SU-DHL-6 (cell line): ENCODE results near the gene RB1.
A peak's percentile ranks its signal among the peaks of the same experiment; 100 is the strongest.

Experiments used
- H2AFZ ChIP-seq: fragments of 200-600 bp; sonication (generic); 2 replicates; pipeline ENCODE4 v1.6.1; 2014; ENCODE audit warnings: low read depth, mild to moderate bottlenecking, moderate library complexity, mixed read lengths, antibody characterized with exemption, low read length; ENCODE audit not compliant: severe bottlenecking
- H3F3A ChIP-seq: fragments of 200-600 bp; shearing (Covaris generic); 2 replicates; pipeline ENCODE4 v1.6.0; 2016; ENCODE audit warnings: antibody characterized with exemption, mild to moderate bottlenecking; ENCODE audit not compliant: insufficient read depth
- H3K27ac ChIP-seq: fragments of 200-600 bp; sonication (generic); 2 replicates; pipeline ENCODE4 v1.5.1; 2016; ENCODE audit warnings: low read depth, mild to moderate bottlenecking, low read length, moderate library complexity, mixed read lengths
- H3K27me3 ChIP-seq: fragments of 200-600 bp; sonication (generic), shearing (Covaris generic); 2 replicates; pipeline ENCODE4 v1.6.0; 2014; ENCODE audit warnings: mild to moderate bottlenecking, low read length
- H3K36me3 ChIP-seq: fragments of 200-600 bp; sonication (generic); 2 replicates; pipeline ENCODE4 v1.6.1; 2014; ENCODE audit warnings: mild to moderate bottlenecking, low read length, mixed read lengths
- H3K4me2 ChIP-seq: fragments of 300-600, 200-600 bp; shearing (Covaris generic), sonication (generic); 2 replicates; pipeline ENCODE4 v1.6.0; 2014; ENCODE audit warnings: low read length, low read depth, mild to moderate bottlenecking; ENCODE audit not compliant: poor library complexity, severe bottlenecking
- H3K4me3 ChIP-seq: fragments of 200-600 bp; sonication (generic); 2 replicates; pipeline ENCODE4 v1.5.1; 2014; ENCODE audit warnings: antibody characterized with exemption, low read length, mild to moderate bottlenecking, mixed read lengths; ENCODE audit not compliant: insufficient read depth, poor library complexity, severe bottlenecking
- H3K79me2 ChIP-seq: fragments of 200-600 bp; sonication (generic); 2 replicates; pipeline ENCODE4 v1.6.1; 2014; ENCODE audit warnings: mild to moderate bottlenecking, low read length, moderate library complexity; ENCODE audit not compliant: insufficient read depth
- H3K9ac ChIP-seq: fragments of 200-600 bp; sonication (generic); 2 replicates; pipeline ENCODE4 v1.7.0; 2014; ENCODE audit warnings: mild to moderate bottlenecking, low read length
- H3K9me2 ChIP-seq: fragments of 200-600 bp; sonication (generic); replicated peaks from 2 replicates; pipeline ENCODE4 v1.6.1; 2014; ENCODE audit warnings: low read length; ENCODE audit not compliant: insufficient read depth
- H3K9me3 ChIP-seq: fragments of 200-600 bp; sonication (generic); 2 replicates; pipeline ENCODE4 v1.6.1; 2014; ENCODE audit warnings: low read length, mixed read lengths; ENCODE audit not compliant: insufficient read depth
- H4K20me1 ChIP-seq: fragments of 200-600 bp; sonication (generic); 2 replicates; pipeline ENCODE4 v1.6.1; 2014; ENCODE audit warnings: low read depth, mild to moderate bottlenecking, antibody characterized with exemption, low read length, moderate library complexity, mixed read lengths
- CTCF ChIP-seq: fragments of 200-600 bp; sonication (generic); IDR thresholded peaks from one replicate; pipeline ENCODE4 v1.5.1; 2017; ENCODE audit warnings: antibody characterized with exemption, mild to moderate bottlenecking, low read length, moderate library complexity; ENCODE audit not compliant: insufficient read depth, poor library complexity, severe bottlenecking
- EZH2phosphoT487 ChIP-seq: fragments of 200-600 bp; sonication (generic), shearing (Covaris generic); conservative IDR thresholded peaks from 2 replicates; pipeline ENCODE4 v1.6.1; 2018; ENCODE audit warnings: mild to moderate bottlenecking, antibody characterized with exemption, low read length, moderate library complexity, mixed read lengths

The RB1 gene

GRCh38 chr13:48485432-48485831, 181.9 kb downstream of the RB1 start:
- Histone ChIP-seq H3K36me3 (peaks cover 26% of the 10 kb centered on the region), H3K4me2 (no peak overlapping the region)
- TF ChIP-seq EZH2phosphoT487 (no peak), CTCF (no peak)

GRCh38 chr13:48486362-48486761, 182.8 kb downstream of the RB1 start:
- Histone ChIP-seq H3K4me3 (no peak overlapping the region), H3K27me3 (no peaks in the 10 kb centered on the region), H3K9me2 (no peaks in the 10 kb centered on the region), H3K9ac (no peak overlapping the region), H3K9me3 (no peaks in the 10 kb centered on the region), H3K4me2 (no peak overlapping the region), H3K36me3 (peaks cover 18% of the 10 kb centered on the region), H3K79me2 (no peaks in the 10 kb centered on the region; the same call in 1 of the 2 replicates), H3F3A (peaks cover 46% of the 10 kb centered on the region), H3K27ac (peak overlapping the region; percentile 51), H4K20me1 (no peaks in the 10 kb centered on the region), H2AFZ (no peak overlapping the region)
- TF ChIP-seq CTCF (no peak), EZH2phosphoT487 (no peak)

More at GRCh38 chr13:48485432-48485831, 181.9 kb downstream of the RB1 start:
- Histone ChIP-seq H3K9me3 (no peaks in the 10 kb centered on the region), H3K79me2 (no peaks in the 10 kb centered on the region; the same call in 1 of the 2 replicates), H3K9ac (no peak overlapping the region), H3K9me2 (no peaks in the 10 kb centered on the region), H4K20me1 (no peaks in the 10 kb centered on the region), H3K27ac (no peak overlapping the region), H3K4me3 (no peak overlapping the region), H2AFZ (no peak overlapping the region), H3F3A (peaks cover 43% of the 10 kb centered on the region), H3K27me3 (no peaks in the 10 kb centered on the region)

GRCh38 chr13:48486836-48487235, 183.3 kb downstream of the RB1 start:
- peaks cover 49% of the 10 kb centered on the region for H3F3A ChIP-seq
- H4K20me1 ChIP-seq, result no peaks in the 10 kb centered on the region
- H3K4me2 ChIP-seq, result no peak overlapping the region
- H3K79me2 ChIP-seq, result no peaks in the 10 kb centered on the region; the same call in 1 of the 2 replicates
- peaks cover 18% of the 10 kb centered on the region for H3K36me3 ChIP-seq
- H3K9ac ChIP-seq, result no peak overlapping the region
- H2AFZ ChIP-seq, result no peak overlapping the region
- H3K27ac ChIP-seq, result peak overlapping the region; percentile 51; the same call in 1 of the 2 replicates
- H3K9me3 ChIP-seq, result no peaks in the 10 kb centered on the region
- no peaks in the 10 kb centered on the region for H3K9me2 ChIP-seq
- no peaks in the 10 kb centered on the region for H3K27me3 ChIP-seq
- TF ChIP-seq EZH2phosphoT487, result no peak
- no peak for TF ChIP-seq CTCF
- H3K4me3 ChIP-seq, result no peak overlapping the region
